Measurements from ENCODE around the gene GABBR2.

The GABBR2 gene

GRCh38 chr9:98728500-98728899, 19.8 kb upstream of the GABBR2 start:
- Histone ChIP-seq H2AFZ (ENCODE audit: low read length) (no peak overlapping the region), H3K4me2 (ENCODE audit: low read depth, low read length) (no peak overlapping the region), H4K20me1 (ENCODE audit: insufficient read depth, low read length) (no peaks in the 10 kb centered on the region), H3K27me3 (replicated peaks; ENCODE audit: insufficient read depth, low read length) (no peaks in the 10 kb centered on the region), H3K4me1 (ENCODE audit: low read length) (no peaks in the 10 kb centered on the region), H3K27ac (ENCODE audit: low read length) (no peak overlapping the region), H3K9me3 (replicated peaks; ENCODE audit: insufficient read depth, low read length) (no peaks in the 10 kb centered on the region), H3K79me2 (ENCODE audit: low read length) (no peaks in the 10 kb centered on the region), H3K36me3 (replicated peaks; ENCODE audit: insufficient read depth, low read length) (no peaks in the 10 kb centered on the region), H3K9me2 (replicated peaks; ENCODE audit: insufficient read depth, low read length) (no peaks in the 10 kb centered on the region), H3K4me3 (ENCODE audit: low read length) (no peak overlapping the region), H3K9ac (ENCODE audit: low read length) (no peak overlapping the region), H3F3A (ENCODE audit: insufficient read depth, low read length) (no peaks in the 10 kb centered on the region)
- TF ChIP-seq CTCF (IDR thresholded peaks at IDR 0.05; ENCODE audit: low read length): no peak
- TF ChIP-seq EZH2 (optimal IDR thresholded peaks at IDR 0.05; ENCODE audit: low read depth, low read length): no peak
- no peak for TF ChIP-seq EZH2phosphoT487 (IDR thresholded peaks at IDR 0.05; ENCODE audit: low read length)
- DNase-seq: no peak

- DNase-seq: no peak
- Histone ChIP-seq H3K27me3 (replicated peaks; ENCODE audit: insufficient read depth, low read length) (no peaks in the 10 kb centered on the region), H3K27ac (ENCODE audit: low read length) (no peak overlapping the region), H3K9ac (ENCODE audit: low read length) (no peak overlapping the region), H3K9me2 (replicated peaks; ENCODE audit: insufficient read depth, low read length) (no peaks in the 10 kb centered on the region), H3K79me2 (ENCODE audit: low read length) (no peaks in the 10 kb centered on the region), H2AFZ (ENCODE audit: low read length) (no peak overlapping the region), H3K9me3 (replicated peaks; ENCODE audit: insufficient read depth, low read length) (no peaks in the 10 kb centered on the region), H3K4me1 (ENCODE audit: low read length) (no peaks in the 10 kb centered on the region), H3F3A (ENCODE audit: insufficient read depth, low read length) (no peaks in the 10 kb centered on the region), H3K36me3 (replicated peaks; ENCODE audit: insufficient read depth, low read length) (no peaks in the 10 kb centered on the region), H4K20me1 (ENCODE audit: insufficient read depth, low read length) (no peaks in the 10 kb centered on the region), H3K4me3 (ENCODE audit: low read length) (no peak overlapping the region), H3K4me2 (ENCODE audit: low read depth, low read length) (no peak overlapping the region)
- TF ChIP-seq CTCF (IDR thresholded peaks at IDR 0.05; ENCODE audit: low read length) (no peak), EZH2phosphoT487 (IDR thresholded peaks at IDR 0.05; ENCODE audit: low read length) (no peak), EZH2 (optimal IDR thresholded peaks at IDR 0.05; ENCODE audit: low read depth, low read length) (no peak)
Observed at GRCh38 chr9:98727428-98727827, 18.7 kb upstream of the GABBR2 start.

- no peaks in the 10 kb centered on the region for H3K27me3 ChIP-seq (replicated peaks; ENCODE audit: insufficient read depth, low read length)
- no peaks in the 10 kb centered on the region for H3K79me2 ChIP-seq (ENCODE audit: low read length)
- H3K9me3 ChIP-seq (replicated peaks; ENCODE audit: insufficient read depth, low read length): no peaks in the 10 kb centered on the region
- no peaks in the 10 kb centered on the region for H3F3A ChIP-seq (ENCODE audit: insufficient read depth, low read length)
- no peak overlapping the region for H3K4me2 ChIP-seq (ENCODE audit: low read depth, low read length)
- no peaks in the 10 kb centered on the region for H3K9me2 ChIP-seq (replicated peaks; ENCODE audit: insufficient read depth, low read length)
- no peak overlapping the region for H3K4me3 ChIP-seq (ENCODE audit: low read length)
- no peaks in the 10 kb centered on the region for H4K20me1 ChIP-seq (ENCODE audit: insufficient read depth, low read length)
- no peaks in the 10 kb centered on the region for H3K36me3 ChIP-seq (replicated peaks; ENCODE audit: insufficient read depth, low read length)
- H3K9ac ChIP-seq (ENCODE audit: low read length): no peak overlapping the region
- H3K4me1 ChIP-seq (ENCODE audit: low read length): no peaks in the 10 kb centered on the region
- H3K27ac ChIP-seq (ENCODE audit: low read length): no peak overlapping the region
- TF ChIP-seq EZH2 (optimal IDR thresholded peaks at IDR 0.05; ENCODE audit: low read depth, low read length) (no peak), EZH2phosphoT487 (IDR thresholded peaks at IDR 0.05; ENCODE audit: low read length) (no peak), CTCF (IDR thresholded peaks at IDR 0.05; ENCODE audit: low read length) (no peak)
- no peak overlapping the region for H2AFZ ChIP-seq (ENCODE audit: low read length)
- peak; percentile 10 for DNase-seq
Observed at GRCh38 chr9:98726735-98727134, 18.0 kb upstream of the GABBR2 start.

Measured in MM.1S (cell line).